ENCODE measurements around the gene ARGLU1.

The ARGLU1 gene

DNA sequence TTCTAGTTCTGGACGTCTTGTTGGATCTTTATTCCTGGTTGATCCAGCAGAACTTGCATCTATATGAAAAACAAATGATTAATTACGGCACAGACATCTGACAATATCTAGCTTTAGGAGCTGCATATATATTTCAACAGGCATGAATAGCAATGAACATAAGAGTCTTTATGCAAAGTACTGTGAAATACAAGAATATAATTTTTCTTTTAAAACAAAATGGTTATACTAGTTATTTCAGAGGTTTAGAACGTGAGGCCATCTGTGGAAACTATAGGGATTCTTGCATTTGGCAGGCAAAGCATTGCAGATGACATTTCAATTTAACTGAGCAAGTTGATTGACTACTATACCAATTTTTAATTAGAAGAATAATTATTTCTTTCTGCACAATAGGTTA, 73.0 kb downstream of the ARGLU1 start:
- ChIA-PET POLR2A (no interaction called here), CTCF (no interaction called here)
- TF ChIP-seq, protein P1, sequence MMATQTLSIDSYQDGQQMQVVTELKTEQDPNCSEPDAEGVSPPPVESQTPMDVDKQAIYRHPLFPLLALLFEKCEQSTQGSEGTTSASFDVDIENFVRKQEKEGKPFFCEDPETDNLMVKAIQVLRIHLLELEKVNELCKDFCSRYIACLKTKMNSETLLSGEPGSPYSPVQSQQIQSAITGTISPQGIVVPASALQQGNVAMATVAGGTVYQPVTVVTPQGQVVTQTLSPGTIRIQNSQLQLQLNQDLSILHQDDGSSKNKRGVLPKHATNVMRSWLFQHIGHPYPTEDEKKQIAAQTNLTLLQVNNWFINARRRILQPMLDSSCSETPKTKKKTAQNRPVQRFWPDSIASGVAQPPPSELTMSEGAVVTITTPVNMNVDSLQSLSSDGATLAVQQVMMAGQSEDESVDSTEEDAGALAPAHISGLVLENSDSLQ (IDR thresholded peaks at IDR 0.05) = no peak
- TF ChIP-seq ELF4 (IDR thresholded peaks at IDR 0.05) (no peak), LEF1 (IDR thresholded peaks at IDR 0.05; ENCODE audit: borderline replicate concordance) (no peak), FOXM1 (IDR thresholded peaks at IDR 0.05; ENCODE audit: borderline replicate concordance) (no peak), BHLHE40 (IDR thresholded peaks at IDR 0.05; ENCODE audit: borderline replicate concordance) (no peak), L3MBTL2 (conservative IDR thresholded peaks at IDR 0.05) (no peak), FOXA1 (IDR thresholded peaks at IDR 0.05) (no peak), NFRKB (IDR thresholded peaks at IDR 0.05) (no peak), HDGF (IDR thresholded peaks at IDR 0.05; ENCODE audit: borderline replicate concordance) (no peak), SUZ12 (IDR thresholded peaks at IDR 0.05) (no peak), SP1 (IDR thresholded peaks at IDR 0.05) (no peak), FOXK2 (IDR thresholded peaks at IDR 0.05) (no peak), ARNT (IDR thresholded peaks at IDR 0.05) (no peak), ZNF384 (IDR thresholded peaks at IDR 0.05) (no peak)
- no peak for DNase-seq (ENCODE audit: extremely low spot score)

DNA sequence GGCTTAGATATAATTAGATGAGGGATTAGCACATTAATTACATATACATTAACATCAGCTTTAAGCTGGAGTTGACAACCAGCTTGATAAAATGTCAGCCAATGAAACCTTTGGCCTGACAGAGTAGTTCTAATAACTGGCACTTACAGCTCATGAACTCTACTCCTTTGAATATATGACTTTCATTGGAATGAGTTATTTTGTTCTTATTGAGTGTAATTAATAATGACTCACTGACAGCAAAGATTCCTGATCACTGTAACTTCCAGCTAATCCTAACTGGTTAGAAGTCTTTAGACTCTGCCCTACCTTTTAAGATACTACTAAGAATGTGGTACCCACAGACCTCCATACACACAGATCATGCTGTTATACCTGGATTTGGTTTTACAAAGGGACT, 73.4 kb downstream of the ARGLU1 start:
- no peak for TF ChIP-seq L3MBTL2 (conservative IDR thresholded peaks at IDR 0.05)
- no peak for TF ChIP-seq BHLHE40 (IDR thresholded peaks at IDR 0.05; ENCODE audit: borderline replicate concordance)
- TF ChIP-seq ARNT (IDR thresholded peaks at IDR 0.05) = no peak
- no peak for TF ChIP-seq HDGF (IDR thresholded peaks at IDR 0.05; ENCODE audit: borderline replicate concordance)
- no peak for TF ChIP-seq LEF1 (IDR thresholded peaks at IDR 0.05; ENCODE audit: borderline replicate concordance)
- TF ChIP-seq ELF4 (IDR thresholded peaks at IDR 0.05) = no peak
- no peak for DNase-seq (ENCODE audit: extremely low spot score)
- ChIA-PET POLR2A (no interaction called here), CTCF (no interaction called here)

DNA sequence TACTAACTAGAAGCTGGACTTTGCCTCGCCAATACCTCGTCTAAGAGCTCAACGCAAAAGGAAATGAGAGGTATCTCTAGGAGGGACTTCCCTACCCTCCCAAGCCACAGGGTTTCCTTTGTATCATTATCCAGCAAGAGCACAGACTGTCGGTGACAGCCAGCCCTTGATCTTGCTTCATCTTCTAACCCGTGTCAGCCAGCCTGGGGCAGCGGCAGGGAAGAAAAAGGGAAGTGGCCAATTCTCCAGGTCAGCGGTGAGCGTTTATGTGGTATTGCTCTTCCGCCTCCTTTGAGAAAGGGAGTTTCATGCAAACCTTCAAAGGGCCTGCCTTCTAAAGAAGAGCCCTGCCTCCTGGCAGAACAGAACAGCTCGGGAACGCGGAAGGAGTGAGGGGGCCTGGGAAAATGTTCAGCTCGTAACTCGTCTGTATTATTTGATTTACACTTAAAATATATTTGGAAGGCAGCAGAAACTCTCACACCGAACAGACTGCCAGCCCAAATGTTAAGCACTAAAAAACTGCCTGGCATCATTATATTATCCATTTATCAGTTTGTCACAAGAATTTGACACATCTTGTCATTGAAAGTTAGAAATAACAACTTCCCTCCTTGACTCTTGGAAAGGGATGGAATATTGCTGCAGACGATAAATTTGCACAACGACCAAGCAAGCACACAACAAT, 74.3 kb downstream of the ARGLU1 start:
- TF ChIP-seq FOXK2 (IDR thresholded peaks at IDR 0.05) (no peak), NFRKB (IDR thresholded peaks at IDR 0.05) (no peak), SUZ12 (IDR thresholded peaks at IDR 0.05) (no peak), CTBP1 (IDR thresholded peaks at IDR 0.05; ENCODE audit: borderline replicate concordance) (no peak), FOXM1 (IDR thresholded peaks at IDR 0.05; ENCODE audit: borderline replicate concordance) (no peak), BHLHE40 (IDR thresholded peaks at IDR 0.05; ENCODE audit: borderline replicate concordance) (no peak), ARNT (IDR thresholded peaks at IDR 0.05) (no peak), LEF1 (IDR thresholded peaks at IDR 0.05; ENCODE audit: borderline replicate concordance) (no peak)
- POLR2A ChIA-PET = no interaction called here
- DNase-seq (ENCODE audit: extremely low spot score) = no peak
- CTCF ChIA-PET = no interaction called here

DNA sequence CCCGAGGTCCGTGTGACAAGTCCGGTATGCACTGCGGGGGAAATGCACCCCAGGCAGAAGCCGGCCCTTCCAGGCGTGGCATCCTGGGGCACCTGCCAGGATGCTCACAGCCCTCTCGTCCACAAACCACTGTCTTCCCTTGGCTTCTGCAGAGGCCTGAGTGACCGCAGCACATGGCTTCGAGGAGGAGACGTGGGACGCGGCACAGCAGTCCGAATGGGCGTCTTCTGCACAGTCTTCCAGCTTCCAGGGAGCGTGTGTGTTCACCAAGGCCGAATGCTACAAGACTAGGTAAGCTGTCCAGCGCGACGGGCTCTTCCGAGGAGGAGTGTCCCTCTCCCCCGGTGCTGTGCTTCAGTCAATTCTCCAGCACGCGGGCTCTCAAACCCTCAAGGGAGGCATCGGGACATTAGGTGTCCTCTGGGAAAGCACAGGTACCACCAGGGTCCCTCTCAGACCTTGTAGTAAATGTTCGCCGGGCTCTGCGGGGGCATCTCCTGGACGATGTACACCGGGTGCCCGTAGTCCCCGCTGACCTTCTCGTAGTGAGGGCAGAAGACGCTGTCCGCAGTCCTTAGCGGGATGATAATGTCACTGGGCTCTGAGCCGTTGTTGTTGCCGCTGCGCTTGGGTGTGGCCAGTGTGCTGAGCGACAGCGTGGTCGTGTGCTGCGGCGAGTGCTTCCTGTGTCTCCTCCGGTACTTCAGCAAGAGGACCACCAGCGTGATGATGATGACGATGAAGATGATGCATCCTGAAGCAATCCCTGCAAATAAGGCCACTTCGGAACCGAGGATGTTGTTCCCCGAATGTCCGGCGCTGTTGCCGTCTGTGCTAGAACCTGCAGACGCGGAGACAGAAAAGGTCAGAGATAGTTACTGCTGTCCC, 75.1 kb downstream of the ARGLU1 start:
- POLR2A ChIA-PET = no interaction called here
- no peak for TF ChIP-seq L3MBTL2 (conservative IDR thresholded peaks at IDR 0.05)
- TF ChIP-seq BHLHE40 (IDR thresholded peaks at IDR 0.05; ENCODE audit: borderline replicate concordance) = no peak
- no peak for TF ChIP-seq TARDBP (IDR thresholded peaks at IDR 0.05)
- no peak for TF ChIP-seq NFRKB (IDR thresholded peaks at IDR 0.05)
- no peak for TF ChIP-seq FOXA1 (IDR thresholded peaks at IDR 0.05)
- no peak for TF ChIP-seq FOXK2 (IDR thresholded peaks at IDR 0.05)
- TF ChIP-seq, protein P1 (IDR thresholded peaks at IDR 0.05) = no peak
- no peak for TF ChIP-seq SUZ12 (IDR thresholded peaks at IDR 0.05)
- TF ChIP-seq HDGF (IDR thresholded peaks at IDR 0.05; ENCODE audit: borderline replicate concordance) = no peak
- no peak for TF ChIP-seq ZNF384 (IDR thresholded peaks at IDR 0.05)
- TF ChIP-seq LEF1 (IDR thresholded peaks at IDR 0.05; ENCODE audit: borderline replicate concordance) = no peak
- no peak for TF ChIP-seq CTBP1 (IDR thresholded peaks at IDR 0.05; ENCODE audit: borderline replicate concordance)
- no peak for TF ChIP-seq ARNT (IDR thresholded peaks at IDR 0.05)
- no peak for TF ChIP-seq FOXM1 (IDR thresholded peaks at IDR 0.05; ENCODE audit: borderline replicate concordance)
- TF ChIP-seq SP1 (IDR thresholded peaks at IDR 0.05) = no peak
- TF ChIP-seq ELF4 (IDR thresholded peaks at IDR 0.05) = no peak
- no peak for DNase-seq (ENCODE audit: extremely low spot score)
- CTCF ChIA-PET = no interaction called here

DNA sequence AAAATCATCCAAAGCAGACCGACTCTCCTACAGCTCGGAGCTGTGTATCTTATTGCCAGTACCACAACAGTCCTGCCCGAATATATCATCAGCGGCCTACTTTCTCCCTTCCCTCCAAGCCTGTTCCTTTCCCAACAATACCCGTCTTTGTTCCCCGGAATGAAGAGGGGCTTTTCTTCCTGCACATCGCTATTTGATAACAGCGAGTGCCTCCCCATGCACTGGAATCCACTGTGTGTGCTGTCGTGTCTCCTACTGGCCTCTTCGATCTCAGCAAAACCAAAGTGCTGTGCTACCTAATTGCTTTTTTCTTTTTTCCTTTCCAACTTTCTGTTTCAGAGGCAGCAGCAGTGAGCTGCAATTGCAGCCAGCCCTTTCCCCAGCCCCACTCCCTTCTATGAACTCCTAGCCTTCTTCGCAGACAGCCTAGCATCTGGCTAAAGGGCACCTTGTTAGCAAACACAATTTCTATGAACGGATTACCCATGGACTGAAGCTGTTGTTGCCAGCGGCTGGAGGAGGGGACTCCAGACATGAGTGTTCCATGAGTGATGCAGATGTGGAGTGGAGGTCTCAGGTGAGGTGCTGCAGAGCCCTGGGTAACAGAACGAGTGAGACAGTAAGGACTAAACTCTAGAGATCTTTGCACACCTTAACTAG, 75.9 kb downstream of the ARGLU1 start:
- ChIA-PET POLR2A (no interaction called here), CTCF (no interaction called here)
- no peak for DNase-seq (ENCODE audit: extremely low spot score)
- TF ChIP-seq SP1 (IDR thresholded peaks at IDR 0.05) = no peak
- no peak for TF ChIP-seq ZNF384 (IDR thresholded peaks at IDR 0.05)
- TF ChIP-seq ARNT (IDR thresholded peaks at IDR 0.05) = no peak
- TF ChIP-seq SUZ12 (IDR thresholded peaks at IDR 0.05) = no peak
- TF ChIP-seq, protein P1 (IDR thresholded peaks at IDR 0.05) = no peak
- no peak for TF ChIP-seq L3MBTL2 (conservative IDR thresholded peaks at IDR 0.05)
- no peak for TF ChIP-seq LEF1 (IDR thresholded peaks at IDR 0.05; ENCODE audit: borderline replicate concordance)
- no peak for TF ChIP-seq BHLHE40 (IDR thresholded peaks at IDR 0.05; ENCODE audit: borderline replicate concordance)
- TF ChIP-seq TARDBP (IDR thresholded peaks at IDR 0.05) = no peak
- no peak for TF ChIP-seq FOXA1 (IDR thresholded peaks at IDR 0.05)
- no peak for TF ChIP-seq CTBP1 (IDR thresholded peaks at IDR 0.05; ENCODE audit: borderline replicate concordance)
- no peak for TF ChIP-seq NFRKB (IDR thresholded peaks at IDR 0.05)
- TF ChIP-seq ELF4 (IDR thresholded peaks at IDR 0.05) = no peak
- no peak for TF ChIP-seq FOXM1 (IDR thresholded peaks at IDR 0.05; ENCODE audit: borderline replicate concordance)
- TF ChIP-seq FOXK2 (IDR thresholded peaks at IDR 0.05) = no peak
- TF ChIP-seq HDGF (IDR thresholded peaks at IDR 0.05; ENCODE audit: borderline replicate concordance) = no peak
